HG02678 (cell line): ENCODE data around the gene APP.

Experiments used
- ATAC-seq: cut with Tn5 transposase; IDR thresholded peaks from one replicate; pipeline ENCODE4 v1.9.1; 2021; ENCODE audit warnings: mild to moderate bottlenecking, moderate library complexity; ENCODE audit not compliant: unreplicated experiment

APP gene

DNA sequence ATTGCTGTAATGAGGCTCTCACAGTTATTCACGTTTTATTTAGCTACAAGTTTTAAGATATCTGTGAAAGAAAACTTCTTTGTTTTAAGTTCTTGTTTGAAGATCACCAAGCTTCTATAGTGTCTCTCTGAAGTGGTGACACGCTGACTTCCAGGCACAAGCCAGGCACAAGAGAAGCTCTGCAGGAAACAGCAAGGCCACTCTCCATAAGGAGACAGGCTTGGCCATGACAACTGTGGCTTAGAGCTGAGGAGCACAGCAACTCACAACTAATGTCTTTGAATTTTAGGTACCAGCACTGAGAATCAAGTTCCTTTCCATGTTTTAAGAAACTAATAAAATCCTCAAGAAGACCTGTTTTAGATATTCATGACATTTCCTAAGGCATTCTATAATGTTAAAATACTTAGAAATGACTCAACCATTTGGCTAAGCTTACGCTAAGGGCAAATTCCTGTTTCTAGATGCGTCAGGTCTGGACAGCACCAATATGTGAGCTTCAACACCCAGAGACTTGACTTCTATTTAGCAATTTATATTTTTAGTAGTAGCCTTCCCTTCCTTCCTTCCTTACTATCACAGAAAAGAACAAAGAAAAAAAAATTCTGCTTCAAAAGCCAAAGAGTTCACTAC, 40.2 kb downstream of the APP start:
- ATAC-seq: no peak

GRCh38 chr21:26127918-26128317, 42.7 kb downstream of the APP start:
- ATAC-seq: no peak

GRCh38 chr21:26127073-26127814, 43.3 kb downstream of the APP start:
- no peak for ATAC-seq

GRCh38 chr21:26126168-26126553, 44.4 kb downstream of the APP start:
- ATAC-seq: no peak

DNA sequence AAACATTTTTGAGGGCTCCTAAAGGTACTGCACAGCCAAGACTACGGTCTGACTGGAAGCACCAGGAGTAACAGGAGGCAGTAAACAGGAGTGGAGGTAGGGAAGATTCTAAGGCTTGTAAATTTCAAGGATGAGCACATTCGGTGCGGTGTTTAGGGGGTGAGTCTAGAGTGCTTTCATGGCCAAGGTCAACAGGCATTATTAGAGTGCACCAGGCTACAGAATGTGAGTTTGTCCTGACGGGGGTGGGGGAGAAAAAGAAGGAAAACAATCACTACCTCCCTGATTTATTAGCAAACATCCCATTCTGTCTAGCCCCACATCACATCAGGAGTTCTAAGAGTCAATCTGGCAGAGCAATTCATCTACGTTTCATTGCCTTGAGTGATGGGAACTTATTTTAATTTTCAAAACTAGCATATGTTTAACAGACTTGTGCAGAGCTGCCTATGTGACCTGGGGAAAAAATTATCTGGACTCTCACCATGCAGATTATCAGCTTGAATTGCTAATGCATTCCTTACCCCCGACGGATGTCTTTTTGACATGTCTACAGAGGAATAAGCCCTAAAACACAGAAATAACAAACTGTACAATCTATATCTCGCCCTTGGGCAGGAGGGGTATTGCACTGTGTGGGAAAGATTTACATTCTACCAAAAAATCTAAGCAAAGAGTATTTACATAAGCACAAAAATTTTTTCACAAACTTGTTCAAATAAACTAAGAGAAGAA, 45.0 kb downstream of the APP start:
- ATAC-seq: no peak

DNA sequence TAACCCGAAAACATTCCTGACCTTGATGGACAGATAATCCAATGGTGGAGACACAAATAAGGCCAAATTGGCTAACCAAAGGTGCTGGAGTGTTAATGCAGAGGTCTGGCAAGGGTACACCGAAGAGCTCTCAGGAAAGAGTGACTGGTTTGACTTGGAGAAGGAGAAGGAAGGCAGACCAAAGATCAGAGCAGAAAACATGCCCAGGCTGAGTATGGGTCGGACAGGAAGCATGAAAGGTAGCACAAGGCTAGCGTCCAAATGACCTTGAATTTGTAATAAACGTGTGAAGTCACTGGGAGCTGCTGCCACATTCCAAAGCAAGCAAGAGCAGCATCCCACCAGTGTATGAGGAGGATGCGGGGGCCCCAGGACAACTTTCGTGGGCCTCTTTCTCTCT, 45.7 kb downstream of the APP start:
- no peak for ATAC-seq

DNA sequence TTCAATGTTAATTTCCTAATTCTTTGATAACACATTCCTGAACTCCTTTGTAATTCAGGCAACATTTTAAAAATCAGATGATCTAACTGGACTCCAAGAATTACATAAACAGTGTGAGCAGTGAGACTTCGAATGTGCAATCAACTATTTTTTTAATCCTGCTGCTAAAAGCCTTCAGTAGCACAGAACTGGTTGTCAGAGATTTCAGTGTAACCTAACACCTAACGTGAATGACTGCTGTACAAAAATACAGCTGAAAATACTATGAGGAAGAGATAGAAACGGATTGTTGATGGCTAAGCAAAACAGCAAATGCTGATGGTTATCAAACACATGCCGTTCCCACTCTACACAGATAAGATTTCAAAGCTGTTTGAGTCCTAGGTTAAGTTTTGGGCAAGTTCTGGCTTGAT, 46.1 kb downstream of the APP start:
- ATAC-seq: no peak

DNA sequence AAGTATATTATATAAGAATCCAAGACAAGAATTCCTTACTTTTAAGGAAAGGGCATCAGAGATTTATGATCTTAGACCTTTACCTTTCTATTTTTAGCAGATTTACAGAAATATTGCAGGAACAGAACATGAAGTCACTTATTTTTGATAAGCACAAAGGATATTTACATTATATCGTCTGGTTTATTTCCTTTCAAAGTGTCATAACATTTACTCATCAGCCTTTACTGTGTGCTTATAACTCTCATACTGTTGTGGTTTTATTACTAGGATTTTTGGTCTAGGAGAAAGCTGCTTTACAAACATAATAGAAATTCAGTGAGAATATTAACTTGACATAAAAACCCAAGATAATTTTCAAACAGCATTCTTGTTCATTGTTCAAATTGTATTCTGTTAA, 47.6 kb downstream of the APP start:
- ATAC-seq: no peak

DNA sequence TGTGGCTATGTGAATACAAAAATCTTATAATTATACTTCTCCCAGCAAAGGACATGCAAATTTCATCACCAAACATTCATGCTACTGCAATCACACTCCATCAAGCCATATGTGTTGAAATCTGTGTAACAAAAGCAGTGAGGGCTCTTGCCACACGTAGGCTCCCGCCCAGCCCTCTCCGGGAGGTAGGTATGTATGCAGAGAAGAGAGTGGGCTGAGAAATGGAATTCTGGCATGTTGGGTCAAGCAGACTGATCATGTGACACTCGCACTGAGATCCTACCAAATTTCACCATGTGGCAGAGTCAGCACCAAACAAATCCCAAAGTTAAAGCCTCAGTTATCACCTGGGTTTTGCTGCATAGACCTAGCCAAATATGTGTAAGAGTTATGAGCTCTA, 49.7 kb downstream of the APP start:
- no peak for ATAC-seq

DNA sequence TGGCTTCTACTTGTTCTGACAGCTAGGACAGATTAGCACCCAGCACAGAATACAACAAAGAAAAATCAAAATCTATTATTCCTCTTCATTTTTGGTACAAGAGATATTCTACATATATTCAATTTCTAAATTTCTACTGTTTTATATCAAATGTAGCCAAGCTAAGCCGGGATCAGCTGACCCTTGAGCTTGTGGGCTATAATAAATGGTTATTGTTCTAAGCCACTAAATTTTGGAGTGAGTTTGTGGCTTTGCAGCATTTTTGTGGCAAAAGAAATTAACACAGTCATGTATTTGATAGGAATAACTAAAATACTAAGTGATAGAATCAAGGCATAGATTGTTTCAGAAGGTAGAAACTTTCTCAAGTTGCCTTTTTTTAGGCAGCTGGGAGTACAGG, 50.7 kb downstream of the APP start:
- no peak for ATAC-seq

- peak; percentile 41 for ATAC-seq
These were observed 51.5 kb downstream of the APP start for GRCh38 chr21:26118938-26119540.

GRCh38 chr21:26117972-26118367, 52.6 kb downstream of the APP start:
- no peak for ATAC-seq

DNA sequence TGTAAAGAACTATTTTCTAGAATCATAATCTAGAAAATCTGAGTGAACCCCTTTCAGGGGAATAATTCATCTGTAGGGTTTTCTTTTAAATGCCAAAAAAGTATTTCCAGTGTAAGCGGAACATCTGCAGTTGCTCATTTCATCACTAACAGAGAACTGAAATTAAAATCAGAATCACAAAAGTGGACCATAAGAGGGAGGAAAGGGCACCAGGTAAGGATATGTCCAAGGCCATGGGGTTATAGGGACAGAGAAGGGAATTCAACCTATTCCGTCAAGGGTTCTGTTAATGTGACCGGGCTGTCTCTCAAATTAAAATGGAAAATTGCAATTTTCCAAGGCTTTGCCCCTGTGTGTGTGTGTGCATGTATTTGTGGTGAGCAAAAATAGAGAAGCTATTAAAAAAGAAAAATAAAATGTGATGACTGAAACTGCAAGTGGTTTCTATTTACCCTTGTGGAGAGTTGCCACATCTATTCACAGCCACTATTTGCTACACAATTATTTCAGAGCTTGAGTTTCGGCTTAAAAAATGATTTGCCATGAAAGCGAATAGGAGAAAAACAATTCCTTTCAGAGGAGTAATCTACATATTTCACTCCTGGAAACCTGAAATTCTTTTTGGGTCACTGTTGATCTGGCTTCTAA, 53.1 kb downstream of the APP start:
- ATAC-seq: peak; percentile 62

DNA sequence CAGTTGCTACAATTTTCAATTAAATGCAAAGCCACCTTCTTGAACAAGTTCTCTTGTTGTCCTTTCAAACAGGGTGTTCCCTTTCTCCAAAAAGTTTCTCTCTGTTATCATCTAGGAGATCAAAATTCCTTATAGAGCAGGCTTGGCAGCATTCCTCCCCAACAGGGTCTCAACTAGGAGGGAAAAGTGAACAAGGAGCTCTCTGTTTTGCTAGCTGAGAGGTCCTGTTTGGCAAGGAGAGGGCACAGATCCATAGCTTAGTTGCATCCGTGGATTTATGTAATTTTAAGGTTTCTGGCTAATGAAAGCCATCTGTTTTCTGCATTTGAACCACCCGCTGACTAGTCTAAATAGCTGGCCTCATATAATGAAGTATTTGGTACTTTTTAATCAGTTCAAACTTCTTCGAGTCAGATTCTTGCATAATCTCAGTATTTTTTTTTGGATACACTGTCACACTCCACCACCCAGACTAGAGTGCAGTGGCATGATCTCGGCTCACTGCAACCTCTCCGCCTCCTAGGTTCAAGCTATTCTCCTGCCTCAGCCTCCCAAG, 54.0 kb downstream of the APP start:
- ATAC-seq: no peak

GRCh38 chr21:26115899-26116298, 54.7 kb downstream of the APP start:
- ATAC-seq: no peak

DNA sequence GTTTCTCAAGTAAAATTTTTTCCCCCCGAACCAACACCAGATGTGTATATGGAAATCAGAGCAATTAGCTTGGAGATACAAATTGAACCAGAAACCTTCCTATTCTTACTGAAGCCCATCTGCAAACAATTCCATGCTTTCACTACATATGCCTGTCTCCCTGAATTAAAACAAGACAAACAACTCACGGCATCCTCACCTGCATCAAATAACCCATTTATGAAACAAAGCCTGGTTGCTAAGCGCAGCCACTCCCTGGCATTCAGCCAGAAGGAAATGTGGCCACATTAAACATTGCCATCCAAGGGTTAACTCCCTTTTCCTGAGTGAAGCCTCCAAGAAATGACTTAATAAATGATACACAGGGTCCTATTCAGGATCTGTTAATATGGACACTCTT, 55.3 kb downstream of the APP start:
- ATAC-seq: no peak

DNA sequence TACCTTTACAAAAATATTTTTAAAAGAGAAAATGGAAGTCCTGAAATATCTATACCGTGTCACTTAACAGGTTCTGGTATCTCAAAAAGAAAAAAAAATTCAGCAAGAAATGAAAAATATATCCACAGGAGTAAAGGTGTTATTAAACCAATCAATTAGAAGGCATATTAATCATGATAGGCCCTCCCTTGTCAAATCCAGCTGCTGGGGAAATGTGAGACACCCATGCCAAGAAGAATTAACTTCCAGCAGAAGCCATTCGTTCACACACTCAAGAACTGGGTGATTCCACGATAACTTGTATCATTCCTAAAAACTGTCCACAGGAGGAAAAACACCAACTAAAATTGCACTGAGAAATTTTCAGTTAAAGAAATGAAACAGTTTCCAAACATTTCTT, 57.6 kb downstream of the APP start:
- no peak for ATAC-seq

DNA sequence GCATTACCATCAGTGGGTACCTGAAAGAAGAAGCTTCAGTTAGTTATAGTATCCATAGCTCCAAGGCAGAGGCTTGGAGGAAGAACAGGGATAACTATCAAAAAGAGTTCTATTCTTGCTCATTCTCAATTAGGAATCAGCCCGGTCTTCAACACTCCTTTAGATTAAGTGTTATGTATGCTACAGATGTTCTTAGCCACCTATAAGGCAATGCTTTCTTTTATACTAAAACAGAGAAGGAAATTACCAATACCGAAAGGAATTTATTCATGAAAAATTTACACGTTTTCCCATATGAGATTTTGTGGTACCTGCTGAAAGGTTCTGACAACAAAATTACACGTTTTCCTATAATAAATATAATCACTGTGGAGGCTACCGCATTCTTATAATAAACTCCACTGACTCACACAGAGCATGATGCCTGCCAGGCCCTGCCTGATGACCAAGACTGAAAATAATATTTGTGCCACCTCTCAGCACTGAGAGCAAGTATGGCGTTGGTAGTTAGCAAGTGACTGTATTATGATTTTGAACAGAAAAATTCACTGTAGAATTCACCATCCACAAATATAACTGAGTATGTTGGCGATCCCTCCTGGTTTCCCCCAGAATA, 58.3 kb downstream of the APP start:
- ATAC-seq: no peak

- ATAC-seq: no peak
These were observed 59.9 kb downstream of the APP start for GRCh38 chr21:26110715-26111114.

- no peak for ATAC-seq
These were observed 63.1 kb downstream of the APP start for GRCh38 chr21:26107429-26107828.

GRCh38 chr21:26106562-26106961, 64.0 kb downstream of the APP start:
- ATAC-seq: no peak
